ENCODE results near the gene USO1. TPM values are rescaled to one million over a fixed set of nuclear protein-coding genes. Genes with fewer than 3 reads are reported as not detected.

Gene USO1
- total and polyA plus RNA-seq, 9 donors: 50.7 to 91.3 (median 70.8) TPM

GRCh38 chr4:75819121-75819520, 94.7 kb downstream of the USO1 start:
- TF ChIP-seq CTCF (IDR thresholded peaks at IDR 0.05) (no peak), POLR2A (IDR thresholded peaks at IDR 0.05) (no peak), EP300 (IDR thresholded peaks at IDR 0.05) (no peak)
- 38 to 68% (median 68%) methylated on average over 4 of the region's 4 CpGs for WGBS, 3 donors
- H3K27ac ChIP-seq: no peak overlapping the region
- H3K4me3 ChIP-seq: no peak overlapping the region
- no peaks in the 10 kb centered on the region for H3K36me3 ChIP-seq
- no peaks in the 10 kb centered on the region for H3K27me3 ChIP-seq
- H3K4me1 ChIP-seq (ENCODE audit: insufficient read depth): no peaks in the 10 kb centered on the region
- H3K9me3 ChIP-seq: peaks cover 0 to 3% of the 10 kb centered on the region in 2 donors
- intact Hi-C loops (cut with DNase I): no loop called here
- DNase-seq: no peak

- Histone ChIP-seq H3K36me3 (no peaks in the 10 kb centered on the region), H3K4me1 (ENCODE audit: insufficient read depth) (peaks cover 1% of the 10 kb centered on the region), H3K9me3 (no peaks in the 10 kb centered on the region), H3K27ac (no peak overlapping the region), H3K27me3 (no peaks in the 10 kb centered on the region), H3K4me3 (no peak overlapping the region)
- no peak for DNase-seq
- TF ChIP-seq POLR2A (IDR thresholded peaks at IDR 0.05) (no peak), CTCF (IDR thresholded peaks at IDR 0.05) (no peak), EP300 (IDR thresholded peaks at IDR 0.05) (no peak)
- intact Hi-C loops (cut with DNase I): no loop called here
- 13 to 19% (median 15%) methylated on average over 2 of the region's 2 CpGs for WGBS, 3 donors
Measured at GRCh38 chr4:75820197-75820596, 95.8 kb downstream of the USO1 start.

- no peak for TF ChIP-seq POLR2A (IDR thresholded peaks at IDR 0.05)
- TF ChIP-seq CTCF (IDR thresholded peaks at IDR 0.05): no peak
- no peak for TF ChIP-seq EP300 (IDR thresholded peaks at IDR 0.05)
- Histone ChIP-seq H3K27me3 (no peaks in the 10 kb centered on the region), H3K27ac (no peak overlapping the region), H3K9me3 (no peaks in the 10 kb centered on the region), H3K4me1 (ENCODE audit: insufficient read depth) (peaks cover 1% of the 10 kb centered on the region), H3K4me3 (no peak overlapping the region), H3K36me3 (no peaks in the 10 kb centered on the region)
- no peak for DNase-seq
- WGBS, 3 donors: 72 to 84% (median 72%) methylated on average over 3 of the region's 3 CpGs
- intact Hi-C loops (cut with DNase I): no loop called here
Measured at GRCh38 chr4:75820676-75821075, 96.3 kb downstream of the USO1 start.

GRCh38 chr4:75821216-75821615, 96.8 kb downstream of the USO1 start:
- Histone ChIP-seq H3K27me3 (no peaks in the 10 kb centered on the region), H3K36me3 (no peaks in the 10 kb centered on the region), H3K9me3 (no peaks in the 10 kb centered on the region), H3K27ac (no peak overlapping the region), H3K4me1 (ENCODE audit: insufficient read depth) (peaks cover 1% of the 10 kb centered on the region), H3K4me3 (no peak overlapping the region)
- no peak for TF ChIP-seq POLR2A (IDR thresholded peaks at IDR 0.05)
- no peak for TF ChIP-seq EP300 (IDR thresholded peaks at IDR 0.05)
- no peak for TF ChIP-seq CTCF (IDR thresholded peaks at IDR 0.05)
- intact Hi-C loops (cut with DNase I): no loop called here
- 84 to 92% (median 86%) methylated on average over 3 of the region's 3 CpGs for WGBS, 3 donors
- DNase-seq: no peak

DNA sequence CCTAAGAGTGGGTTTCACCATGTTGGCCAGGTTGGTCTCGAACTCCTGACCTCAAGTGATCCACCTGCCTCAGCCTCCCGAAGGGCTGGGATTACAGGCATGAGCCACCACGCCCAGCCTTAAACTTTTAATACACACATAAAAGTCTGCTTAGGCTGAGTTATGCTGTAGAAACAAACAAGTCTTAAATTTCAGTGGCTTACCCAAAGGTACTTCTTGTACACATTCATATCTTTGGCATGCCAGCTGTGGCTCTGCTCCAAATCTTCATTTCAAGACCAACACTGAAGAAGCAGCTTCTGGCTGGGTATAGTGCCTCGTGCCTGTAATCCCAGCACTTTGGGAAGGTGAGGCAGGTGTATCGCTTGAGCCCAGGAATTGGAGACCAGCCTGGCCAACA, 97.6 kb downstream of the USO1 start:
- TF ChIP-seq CTCF (IDR thresholded peaks at IDR 0.05) (no peak), EP300 (IDR thresholded peaks at IDR 0.05) (no peak), POLR2A (IDR thresholded peaks at IDR 0.05) (no peak)
- no peak overlapping the region for H3K4me3 ChIP-seq
- no peak for DNase-seq
- intact Hi-C loops (cut with DNase I): no loop called here
- no peaks in the 10 kb centered on the region for H3K9me3 ChIP-seq
- 92 to 95% (median 92%) methylated on average over 5 of the region's 5 CpGs for WGBS, 3 donors
- no peak overlapping the region for H3K27ac ChIP-seq
- peaks cover 1% of the 10 kb centered on the region for H3K4me1 ChIP-seq (ENCODE audit: insufficient read depth)
- no peaks in the 10 kb centered on the region for H3K27me3 ChIP-seq
- no peaks in the 10 kb centered on the region for H3K36me3 ChIP-seq
